ENCODE results near the gene OBSCN. TPM values are rescaled to one million over a fixed set of nuclear protein-coding genes. Genes with fewer than 3 reads are reported as not detected.

OBSCN gene
- total and polyA plus RNA-seq, 7 experiments from 2014 or later, result 1.3 to 132 (median 76.4) TPM

DNA sequence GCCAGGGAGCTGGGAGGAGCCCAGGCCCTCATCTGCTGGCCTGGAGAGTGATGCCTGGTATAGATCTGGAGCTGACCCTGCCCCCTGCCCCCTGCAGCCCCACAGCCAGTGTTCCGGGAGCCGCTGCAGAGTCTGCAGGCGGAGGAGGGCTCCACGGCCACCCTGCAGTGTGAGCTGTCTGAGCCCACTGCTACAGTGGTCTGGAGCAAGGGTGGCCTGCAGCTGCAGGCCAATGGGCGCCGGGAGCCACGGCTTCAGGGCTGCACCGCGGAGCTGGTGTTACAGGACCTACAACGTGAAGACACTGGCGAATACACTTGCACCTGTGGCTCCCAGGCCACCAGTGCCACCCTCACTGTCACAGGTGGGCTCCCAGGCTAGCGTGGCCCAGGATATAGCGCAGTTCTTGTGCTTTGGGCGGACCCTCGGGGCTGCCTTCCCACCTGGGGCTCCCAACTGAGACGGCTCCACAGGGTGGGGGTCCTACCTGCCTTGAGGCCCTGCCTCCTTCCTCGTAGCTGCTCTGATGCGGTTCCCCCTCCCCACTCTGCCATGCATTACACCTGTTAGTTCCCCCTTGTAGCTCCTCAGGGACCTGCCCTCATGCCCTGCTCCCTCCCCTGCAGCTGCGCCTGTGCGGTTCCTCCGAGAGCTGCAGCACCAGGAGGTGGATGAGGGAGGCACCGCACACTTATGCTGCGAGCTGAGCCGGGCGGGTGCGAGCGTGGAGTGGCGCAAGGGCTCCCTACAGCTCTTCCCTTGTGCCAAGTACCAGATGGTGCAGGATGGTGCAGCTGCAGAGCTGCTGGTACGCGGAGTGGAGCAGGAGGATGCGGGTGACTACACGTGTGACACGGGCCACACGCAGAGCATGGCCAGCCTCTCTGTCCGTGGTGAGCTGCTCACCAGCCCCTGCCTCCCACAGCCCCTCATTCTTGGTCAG, 98.7 kb downstream of the OBSCN start:
- H3K27ac ChIP-seq (ENCODE audit: low read depth, low read length), result no peak overlapping the region
- intact Hi-C loops (cut with micrococcal nuclease), result no loop called here
- ATAC-seq (no peak), DNase-seq (no peak)
- H3K36me3 ChIP-seq (ENCODE audit: control insufficient read depth in 2 of 3, insufficient read depth in 3 of 3, low read length in 3 of 3), result peaks cover 0 to 40% (median 0%) of the 10 kb centered on the region in 3 experiments
- Mint-ChIP-seq H3K27ac (no peak overlapping the region), H3K27me3 (no peaks in the 10 kb centered on the region), H3K4me1 (peaks cover 0 to 6% (median 0%) of the 10 kb centered on the region in 7 donors), H3K9me3 (peaks cover 12 to 32% (median 20%) of the 10 kb centered on the region in 11 donors), H3K4me3 (no peak overlapping the region), H3K36me3 (peaks cover 25 to 43% (median 34%) of the 10 kb centered on the region in 5 donors)
- peaks cover 0 to 20% (median 0%) of the 10 kb centered on the region in 3 experiments for H3K9me3 ChIP-seq (ENCODE audit: control insufficient read depth in 2 of 3, low read length in 3 of 3)
- POLR2A ChIA-PET, result no interaction called here
- no peaks in the 10 kb centered on the region for H3K4me1 ChIP-seq (ENCODE audit: control insufficient read depth in 2 of 2, insufficient read depth in 2 of 2, low read length in 2 of 2)
- CTCF ChIA-PET, result no interaction called here
- H3K27me3 ChIP-seq (ENCODE audit: control insufficient read depth in 2 of 2, insufficient read depth in 2 of 2, low read length in 2 of 2), result no peaks in the 10 kb centered on the region
- H3K4me3 ChIP-seq (ENCODE audit: low read length), result no peak overlapping the region

DNA sequence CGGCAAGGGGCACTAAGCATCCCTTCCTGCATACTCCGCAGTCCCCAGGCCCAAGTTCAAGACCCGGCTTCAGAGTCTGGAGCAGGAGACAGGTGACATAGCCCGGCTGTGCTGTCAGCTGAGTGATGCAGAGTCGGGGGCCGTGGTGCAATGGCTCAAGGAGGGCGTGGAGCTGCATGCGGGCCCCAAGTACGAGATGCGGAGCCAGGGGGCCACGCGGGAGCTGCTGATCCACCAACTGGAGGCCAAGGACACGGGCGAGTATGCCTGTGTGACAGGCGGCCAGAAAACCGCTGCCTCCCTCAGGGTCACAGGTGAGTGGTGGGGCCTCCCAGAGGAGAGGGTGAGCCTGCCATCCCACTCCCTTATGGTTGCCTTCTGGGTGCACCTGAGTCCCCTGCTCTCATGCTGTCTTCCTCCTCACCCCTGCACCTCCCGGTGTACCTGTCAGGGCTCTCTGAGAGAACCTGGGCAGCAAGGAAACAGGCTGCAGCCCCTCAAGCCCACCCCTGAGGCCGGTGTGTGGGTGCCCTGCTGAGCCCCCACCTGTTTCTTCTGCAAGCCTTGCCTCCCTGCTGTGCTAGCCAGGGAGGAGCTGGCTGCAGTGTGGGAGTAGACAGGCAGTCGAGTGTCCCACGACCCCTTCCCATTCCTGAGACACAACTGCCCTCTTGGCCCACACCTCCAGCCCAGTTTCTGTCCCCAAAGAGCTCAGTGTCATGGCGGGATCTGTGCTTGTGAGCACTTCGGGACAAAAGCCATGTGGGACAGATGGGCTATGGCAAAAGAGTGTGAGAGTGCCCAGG, 99.6 kb downstream of the OBSCN start:
- Histone ChIP-seq H3K4me3 (ENCODE audit: low read length) (no peak overlapping the region), H3K9me3 (ENCODE audit: control insufficient read depth in 2 of 3, low read length in 3 of 3) (peaks cover 0 to 17% (median 0%) of the 10 kb centered on the region in 3 experiments), H3K36me3 (ENCODE audit: control insufficient read depth in 2 of 3, insufficient read depth in 3 of 3, low read length in 3 of 3) (peaks cover 0 to 47% (median 0%) of the 10 kb centered on the region in 3 experiments), H3K4me1 (ENCODE audit: control insufficient read depth in 2 of 2, insufficient read depth in 2 of 2, low read length in 2 of 2) (no peaks in the 10 kb centered on the region), H3K27me3 (ENCODE audit: control insufficient read depth in 2 of 2, insufficient read depth in 2 of 2, low read length in 2 of 2) (no peaks in the 10 kb centered on the region), H3K27ac (ENCODE audit: low read depth, low read length) (no peak overlapping the region)
- Mint-ChIP-seq H3K4me1 (peaks cover 0 to 6% (median 0%) of the 10 kb centered on the region in 7 donors), H3K36me3 (peaks cover 19 to 35% (median 26%) of the 10 kb centered on the region in 5 donors), H3K27me3 (no peaks in the 10 kb centered on the region), H3K4me3 (no peak overlapping the region), H3K9me3 (peaks cover 3 to 24% (median 11%) of the 10 kb centered on the region in 11 donors), H3K27ac (no peak overlapping the region)
- ChIA-PET POLR2A (no interaction called here), CTCF (no interaction called here)
- no peak for ATAC-seq
- DNase-seq, result no peak
- intact Hi-C loops (cut with micrococcal nuclease), result no loop called here

DNA sequence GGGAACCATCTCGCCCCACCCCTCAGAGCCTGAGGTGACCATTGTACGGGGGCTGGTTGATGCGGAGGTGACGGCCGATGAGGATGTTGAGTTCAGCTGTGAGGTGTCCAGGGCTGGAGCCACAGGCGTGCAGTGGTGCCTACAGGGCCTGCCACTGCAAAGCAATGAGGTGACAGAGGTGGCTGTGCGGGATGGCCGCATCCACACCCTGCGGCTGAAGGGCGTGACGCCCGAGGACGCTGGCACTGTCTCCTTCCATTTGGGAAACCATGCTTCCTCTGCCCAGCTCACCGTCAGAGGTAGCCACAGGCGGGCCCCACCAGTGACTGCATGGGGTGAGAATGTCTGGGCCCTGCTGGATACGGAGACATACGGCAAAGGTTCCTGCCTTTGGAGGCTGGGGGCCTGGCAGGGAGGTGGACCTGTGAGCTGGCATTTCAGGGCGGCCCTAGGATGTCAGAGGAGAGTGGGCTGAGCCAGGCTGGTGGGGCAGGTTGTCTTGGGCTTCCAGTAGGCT, 100.3 kb downstream of the OBSCN start:
- Mint-ChIP-seq H3K4me3 (no peak overlapping the region), H3K36me3 (peaks cover 17 to 35% (median 26%) of the 10 kb centered on the region in 5 donors), H3K9me3 (peaks cover 0 to 24% (median 8%) of the 10 kb centered on the region in 11 donors), H3K27me3 (no peaks in the 10 kb centered on the region), H3K4me1 (peaks cover 0 to 6% (median 0%) of the 10 kb centered on the region in 7 donors), H3K27ac (peak overlapping the region in 1 of 9 donors; percentile 67)
- no peaks in the 10 kb centered on the region for H3K4me1 ChIP-seq (ENCODE audit: control insufficient read depth in 2 of 2, insufficient read depth in 2 of 2, low read length in 2 of 2)
- DNase-seq (no peak), ATAC-seq (no peak)
- intact Hi-C loops (cut with micrococcal nuclease), result no loop called here
- H3K9me3 ChIP-seq (ENCODE audit: control insufficient read depth in 2 of 3, low read length in 3 of 3), result peaks cover 0 to 15% (median 0%) of the 10 kb centered on the region in 3 experiments
- H3K36me3 ChIP-seq (ENCODE audit: control insufficient read depth in 2 of 3, insufficient read depth in 3 of 3, low read length in 3 of 3), result peaks cover 0 to 40% (median 0%) of the 10 kb centered on the region in 3 experiments
- CTCF ChIA-PET, result no interaction called here
- H3K27ac ChIP-seq (ENCODE audit: low read depth, low read length), result no peak overlapping the region
- H3K27me3 ChIP-seq (ENCODE audit: control insufficient read depth in 2 of 2, insufficient read depth in 2 of 2, low read length in 2 of 2), result no peaks in the 10 kb centered on the region
- H3K4me3 ChIP-seq (ENCODE audit: low read length), result no peak overlapping the region
- POLR2A ChIA-PET, result no interaction called here

DNA sequence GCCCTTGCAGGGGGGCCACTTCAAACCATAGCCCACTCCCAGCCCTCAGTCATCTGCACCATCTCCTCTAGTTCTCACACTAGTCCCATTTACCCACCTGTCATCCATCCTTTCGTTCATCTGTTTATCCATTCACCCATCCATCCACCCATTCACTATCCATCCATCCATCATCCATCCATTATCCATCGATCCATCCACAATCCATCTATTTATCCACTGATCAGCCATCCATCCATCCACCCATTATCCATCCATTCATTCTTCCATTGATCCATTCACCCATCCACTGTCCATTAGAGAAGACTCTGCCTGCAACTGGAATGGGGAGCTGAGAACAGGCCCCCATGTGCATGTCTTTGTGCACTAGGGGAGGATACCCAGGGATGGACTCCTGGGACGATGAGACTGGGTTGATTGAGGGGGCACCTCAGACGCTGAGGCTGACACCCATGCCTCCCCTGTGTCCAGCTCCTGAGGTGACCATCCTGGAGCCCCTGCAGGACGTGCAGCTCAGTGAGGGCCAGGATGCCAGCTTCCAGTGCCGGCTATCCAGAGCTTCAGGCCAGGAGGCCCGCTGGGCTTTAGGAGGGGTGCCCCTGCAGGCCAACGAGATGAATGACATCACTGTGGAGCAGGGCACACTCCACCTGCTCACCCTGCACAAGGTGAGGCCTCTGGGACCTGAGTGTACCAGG, 100.9 kb downstream of the OBSCN start:
- H3K9me3 ChIP-seq (ENCODE audit: control insufficient read depth in 2 of 3, low read length in 3 of 3), result peaks cover 0 to 10% (median 0%) of the 10 kb centered on the region in 3 experiments

DNA sequence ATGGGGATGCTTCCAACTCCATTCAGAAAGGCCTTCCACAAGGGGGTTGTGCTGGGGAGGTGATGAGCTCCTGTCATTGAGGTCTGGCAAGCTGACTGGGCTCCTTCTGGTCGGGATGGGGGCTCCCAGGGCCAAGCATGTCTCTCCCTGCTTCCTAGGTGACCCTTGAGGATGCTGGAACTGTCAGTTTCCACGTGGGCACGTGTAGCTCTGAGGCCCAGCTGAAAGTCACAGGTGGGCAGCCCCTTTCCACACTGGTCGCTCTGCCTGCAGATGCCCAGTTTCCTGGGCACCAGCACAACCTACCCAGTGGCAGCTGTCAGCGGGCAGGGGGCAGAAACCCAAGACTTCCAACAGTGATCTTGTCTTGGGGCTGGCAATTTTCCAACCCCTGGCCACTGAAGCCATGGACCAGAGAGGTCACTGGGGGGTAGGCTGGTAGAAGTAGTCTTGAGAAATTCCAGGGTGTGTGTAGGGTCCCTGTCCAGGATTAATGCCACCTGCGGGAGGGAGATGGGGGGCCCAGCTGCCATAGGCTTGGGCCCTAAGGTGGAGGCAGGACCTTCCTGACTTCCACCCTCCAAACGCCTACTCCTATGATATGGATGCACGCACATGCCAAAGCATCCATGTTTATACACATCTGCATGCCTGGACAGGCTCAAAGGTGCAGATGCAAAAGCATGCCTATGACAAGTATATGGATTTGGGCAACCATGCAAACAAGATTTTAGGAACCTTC, 101.7 kb downstream of the OBSCN start:
- Histone ChIP-seq H3K36me3 (ENCODE audit: control insufficient read depth in 2 of 3, insufficient read depth in 3 of 3, low read length in 3 of 3) (peaks cover 0 to 34% (median 0%) of the 10 kb centered on the region in 3 experiments), H3K27ac (ENCODE audit: low read depth, low read length) (no peak overlapping the region), H3K9me3 (ENCODE audit: control insufficient read depth in 2 of 3, low read length in 3 of 3) (peaks cover 0 to 10% (median 0%) of the 10 kb centered on the region in 3 experiments), H3K27me3 (ENCODE audit: control insufficient read depth in 2 of 2, insufficient read depth in 2 of 2, low read length in 2 of 2) (no peaks in the 10 kb centered on the region), H3K4me3 (ENCODE audit: low read length) (no peak overlapping the region), H3K4me1 (ENCODE audit: control insufficient read depth in 2 of 2, insufficient read depth in 2 of 2, low read length in 2 of 2) (no peaks in the 10 kb centered on the region)
- peaks cover 0 to 6% (median 0%) of the 10 kb centered on the region in 7 donors for H3K4me1 Mint-ChIP-seq
- H3K4me3 Mint-ChIP-seq, result no peak overlapping the region
- ChIA-PET POLR2A (interaction anchor here (0.6 kb wide), 1 partner anchor 77 kb away, joined by 3 read pairs; no protein-coding TSS in a partner anchor), CTCF (no interaction called here)
- H3K36me3 Mint-ChIP-seq, result peaks cover 8 to 24% (median 15%) of the 10 kb centered on the region in 5 donors
- DNase-seq (no peak), ATAC-seq (no peak)
- no peaks in the 10 kb centered on the region for H3K27me3 Mint-ChIP-seq
- H3K27ac Mint-ChIP-seq, result no peak overlapping the region
- H3K9me3 Mint-ChIP-seq, result peaks cover 0 to 12% (median 4%) of the 10 kb centered on the region in 11 donors
- intact Hi-C loops (cut with micrococcal nuclease), result no loop called here

More for the DNA sequence above, 100.9 kb downstream of the OBSCN start:
- Mint-ChIP-seq H3K27me3 (no peaks in the 10 kb centered on the region), H3K36me3 (peaks cover 15 to 31% (median 22%) of the 10 kb centered on the region in 5 donors), H3K4me1 (peaks cover 0 to 6% (median 0%) of the 10 kb centered on the region in 7 donors), H3K9me3 (peaks cover 0 to 20% (median 5%) of the 10 kb centered on the region in 11 donors), H3K4me3 (no peak overlapping the region), H3K27ac (peak overlapping the region in 2 of 9 donors; percentile 29 to 67)
- intact Hi-C loops (cut with micrococcal nuclease), result no loop called here
- H3K4me3 ChIP-seq (ENCODE audit: low read length), result no peak overlapping the region
- H3K27ac ChIP-seq (ENCODE audit: low read depth, low read length), result no peak overlapping the region
- H3K4me1 ChIP-seq (ENCODE audit: control insufficient read depth in 2 of 2, insufficient read depth in 2 of 2, low read length in 2 of 2), result no peaks in the 10 kb centered on the region
- ChIA-PET CTCF (no interaction called here), POLR2A (no interaction called here)
- ATAC-seq (no peak), DNase-seq (no peak)
- H3K36me3 ChIP-seq (ENCODE audit: control insufficient read depth in 2 of 3, insufficient read depth in 3 of 3, low read length in 3 of 3), result peaks cover 0 to 34% (median 0%) of the 10 kb centered on the region in 3 experiments
- H3K27me3 ChIP-seq (ENCODE audit: control insufficient read depth in 2 of 2, insufficient read depth in 2 of 2, low read length in 2 of 2), result no peaks in the 10 kb centered on the region

All from naive thymus-derived CD4-positive, alpha-beta T cell (primary cell).